GM12892 (cell line): Measurements from ENCODE around the gene ARHGAP15.

ENCODE experiments used
- POLR2A ChIP-seq: IDR thresholded peaks from 2 replicates; pipeline ENCODE4 v1.6.1; 2011; ENCODE audit warnings: low read depth, low read length, control low read depth
- POLR2AphosphoS5 ChIP-seq: IDR thresholded peaks from 2 replicates; pipeline ENCODE4 v1.6.1; 2011; ENCODE audit warnings: low read depth, low read length, control low read depth
- TAF1 ChIP-seq: IDR thresholded peaks from 2 replicates; pipeline ENCODE4 v1.6.1; 2011; ENCODE audit warnings: low read depth, mild to moderate bottlenecking, control low read depth, low read length, borderline replicate concordance

GRCh38 chr2:143533846-143534245 lies 404.6 kb downstream of the ARHGAP15 start:
- TF ChIP-seq POLR2A (no peak), POLR2AphosphoS5 (no peak), TAF1 (no peak)
